ENCODE measurements around the gene GP5.
A peak's percentile ranks its signal among the peaks of the same experiment; 100 is the strongest.

The GP5 gene

GRCh38 chr3:194399166-194399565 lies at the start of gene GP5:
GP5 (minus strand) TSS chr3:194399266; CDS start chr3:194398282, 984 bp downstream.
- intact Hi-C loops (cut with DNase I) = no loop called here
- no peak for DNase-seq

GRCh38 chr3:194447657-194448056 lies 48.6 kb upstream of the GP5 start:
- intact Hi-C loops (cut with DNase I) = no loop called here
- DNase-seq = no peak

DNA sequence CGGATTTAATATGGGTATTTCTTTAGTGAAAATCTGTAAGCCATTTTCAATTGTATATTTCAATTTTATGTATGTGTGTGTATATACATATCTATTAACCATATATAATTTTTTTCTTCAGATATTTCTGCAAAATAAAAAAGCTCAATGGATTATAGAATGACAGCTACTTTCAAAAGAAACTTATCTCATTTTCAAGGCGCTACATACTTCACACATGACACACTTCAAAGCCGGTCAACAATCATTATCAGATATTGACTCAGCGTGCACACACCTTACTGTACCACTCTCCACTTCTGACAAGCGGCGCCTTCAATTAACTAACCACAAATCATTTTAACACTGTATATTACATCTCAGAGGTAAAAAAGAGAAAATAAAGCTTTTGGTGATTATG lies 48.1 kb upstream of the GP5 start:
- intact Hi-C loops (cut with DNase I) = no loop called here
- DNase-seq = no peak

- intact Hi-C loops (cut with DNase I) = no loop called here
- no peak for DNase-seq
Measured at GRCh38 chr3:194446754-194447153, 47.7 kb upstream of the GP5 start.

DNA sequence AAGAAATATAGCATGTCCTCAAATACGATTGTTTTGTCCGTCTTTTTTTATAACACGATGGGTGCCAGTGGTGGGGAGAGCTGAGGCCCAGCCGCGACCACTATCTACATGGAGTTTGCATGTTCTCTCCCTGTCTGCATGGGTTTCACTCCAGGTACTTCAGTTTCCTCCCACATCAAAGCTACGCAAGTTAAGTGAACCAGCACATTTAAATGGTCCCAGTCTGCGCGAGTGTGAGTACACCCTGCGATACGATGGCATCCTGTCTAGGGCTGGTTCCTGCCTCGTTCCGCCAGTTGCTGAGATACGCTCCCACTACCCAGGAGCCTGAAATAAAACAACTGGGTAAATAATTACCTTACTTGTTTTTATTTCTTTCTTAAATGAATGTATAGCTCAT lies 47.1 kb upstream of the GP5 start:
- DNase-seq = no peak
- intact Hi-C loops (cut with DNase I) = no loop called here

GRCh38 chr3:194443901-194444300 lies 44.8 kb upstream of the GP5 start:
- intact Hi-C loops (cut with DNase I) = no loop called here
- no peak for DNase-seq

GRCh38 chr3:194440756-194441155 lies 41.7 kb upstream of the GP5 start:
- intact Hi-C loops (cut with DNase I) = no loop called here
- no peak for DNase-seq

DNA sequence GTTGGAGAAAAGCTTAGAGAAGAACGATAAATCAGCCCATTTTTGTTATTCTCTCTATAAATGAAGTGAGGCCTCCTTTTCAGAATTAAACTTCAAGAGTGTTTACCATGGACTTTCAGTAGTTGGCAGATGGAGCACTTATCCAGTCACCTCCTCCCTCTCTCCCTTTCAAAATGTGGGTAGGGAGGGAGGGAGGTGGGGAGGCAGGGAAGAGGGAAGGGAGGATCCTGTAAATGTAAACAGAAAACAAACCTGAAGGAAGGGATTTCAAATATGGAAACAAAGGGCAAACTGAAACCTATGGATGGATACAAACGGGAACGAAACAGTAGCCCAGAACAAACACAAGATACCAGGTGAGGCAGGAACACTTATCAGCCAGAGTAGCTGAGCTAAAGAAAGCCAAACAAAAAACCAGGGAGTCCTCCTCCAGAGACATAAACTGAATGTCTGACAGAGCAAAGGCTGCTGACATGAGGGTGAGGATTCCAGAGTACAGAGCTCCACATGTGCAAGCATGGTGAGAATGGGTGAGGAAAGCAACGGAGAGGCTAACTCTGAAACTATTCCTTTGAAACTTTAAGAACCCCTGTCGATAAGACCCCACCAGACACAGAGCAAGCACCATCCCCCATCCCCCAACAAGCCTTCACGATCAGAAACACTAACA lies 41.0 kb upstream of the GP5 start:
- DNase-seq = no peak
- intact Hi-C loops (cut with DNase I) = no loop called here

DNA sequence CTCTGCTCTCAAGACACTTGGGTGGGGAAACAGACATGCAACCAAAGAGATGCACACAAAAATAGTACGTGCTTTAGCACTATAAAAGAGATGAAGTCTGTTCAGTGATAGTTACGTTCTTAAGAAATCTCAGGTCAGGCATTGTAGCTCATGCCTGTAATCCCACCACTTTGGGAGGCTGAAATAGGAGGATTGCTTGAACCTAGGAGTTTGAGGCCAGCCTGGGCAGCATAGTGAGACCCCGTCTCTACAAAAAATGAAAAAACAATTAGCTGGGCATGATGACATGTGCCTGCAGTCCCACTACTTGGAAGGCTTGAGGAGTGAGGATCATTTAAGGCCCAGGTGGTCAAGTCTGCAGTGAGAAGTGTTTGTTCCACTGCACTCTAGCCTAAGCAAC lies 35.4 kb upstream of the GP5 start:
- intact Hi-C loops (cut with DNase I) = no loop called here
- no peak for DNase-seq

DNA sequence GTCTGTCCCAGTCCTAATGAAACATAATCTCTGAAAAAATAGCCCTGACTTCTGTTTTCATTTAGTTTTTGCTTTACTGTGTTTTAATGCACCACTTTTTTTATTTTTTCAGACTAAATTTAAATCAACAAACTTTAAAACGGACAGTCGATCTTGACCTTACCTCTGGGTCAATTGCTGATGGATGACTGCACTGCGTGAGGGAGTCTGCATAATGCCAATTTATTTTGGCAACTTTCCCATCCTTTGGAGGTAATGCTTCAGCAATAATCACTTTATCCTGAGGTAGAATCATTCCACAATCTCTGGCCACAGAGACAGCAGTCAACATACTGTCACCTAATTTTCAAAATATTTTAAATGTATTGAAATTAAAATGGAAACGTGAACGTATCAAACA lies 32.5 kb upstream of the GP5 start:
- DNase-seq = no peak
- intact Hi-C loops (cut with DNase I) = no loop called here

DNA sequence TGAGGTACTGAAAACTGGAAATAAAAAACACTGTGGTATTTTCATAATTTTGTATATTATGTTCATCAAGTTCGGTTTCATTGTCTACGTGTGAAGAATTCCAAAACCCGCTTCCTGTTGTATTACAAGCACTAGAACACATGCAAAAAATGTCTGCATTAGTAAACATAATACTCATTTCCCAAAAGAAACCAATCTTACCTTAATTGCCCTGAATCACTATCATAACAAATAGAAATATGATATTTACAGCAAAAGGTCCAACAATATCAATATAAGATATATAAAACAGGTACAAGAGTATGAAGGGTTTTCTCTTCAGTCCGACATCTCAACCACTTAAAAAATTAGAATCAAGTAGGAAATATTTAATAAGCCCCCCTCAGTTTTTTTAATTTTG lies 26.3 kb upstream of the GP5 start:
- no peak for DNase-seq
- intact Hi-C loops (cut with DNase I) = no loop called here

- DNase-seq = no peak
- intact Hi-C loops (cut with DNase I) = no loop called here
Measured at GRCh38 chr3:194424953-194425352, 25.9 kb upstream of the GP5 start.

DNA sequence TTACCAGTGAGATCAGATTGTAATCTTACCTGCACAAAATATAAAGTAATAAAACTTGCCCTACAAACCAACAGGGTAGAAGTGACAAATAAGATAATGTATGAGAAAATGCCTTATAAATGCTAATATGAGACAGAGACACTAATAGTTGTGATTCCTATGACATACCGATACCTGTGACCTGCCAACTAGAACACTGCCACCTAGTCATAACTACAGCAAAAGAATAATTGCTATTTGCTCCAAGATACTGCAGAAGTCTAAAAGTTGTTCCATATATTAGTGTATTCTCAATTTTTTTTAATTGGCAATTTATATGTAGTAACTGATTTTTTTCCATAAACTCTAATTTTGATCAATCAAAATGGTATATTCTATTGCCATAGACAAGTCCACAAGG lies 25.3 kb upstream of the GP5 start:
- no peak for DNase-seq
- intact Hi-C loops (cut with DNase I) = no loop called here

- intact Hi-C loops (cut with DNase I) = no loop called here
- no peak for DNase-seq
Measured at GRCh38 chr3:194423317-194423716, 24.3 kb upstream of the GP5 start.

DNA sequence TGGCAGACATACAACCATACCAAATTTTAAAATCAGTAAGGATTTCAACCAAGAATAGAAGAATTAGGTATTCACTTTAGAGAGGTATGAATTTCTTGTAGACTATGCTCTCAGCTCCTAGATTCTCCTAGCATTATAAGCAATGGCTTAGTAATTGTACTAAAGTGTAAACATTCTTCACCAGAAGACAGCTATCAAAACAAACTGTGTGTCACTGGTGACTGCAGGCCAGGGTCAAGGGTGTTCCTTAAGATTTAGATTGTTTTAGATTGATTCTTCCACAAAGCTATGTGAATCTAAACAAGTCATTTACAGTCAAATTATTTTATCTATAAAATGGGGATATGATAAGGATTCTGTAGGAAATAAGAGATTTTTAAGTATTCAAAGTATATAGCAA lies 23.1 kb upstream of the GP5 start:
- no peak for DNase-seq
- intact Hi-C loops (cut with DNase I) = no loop called here

GRCh38 chr3:194418671-194419070 lies 19.6 kb upstream of the GP5 start:
- intact Hi-C loops (cut with DNase I) = no loop called here
- DNase-seq = no peak

DNA sequence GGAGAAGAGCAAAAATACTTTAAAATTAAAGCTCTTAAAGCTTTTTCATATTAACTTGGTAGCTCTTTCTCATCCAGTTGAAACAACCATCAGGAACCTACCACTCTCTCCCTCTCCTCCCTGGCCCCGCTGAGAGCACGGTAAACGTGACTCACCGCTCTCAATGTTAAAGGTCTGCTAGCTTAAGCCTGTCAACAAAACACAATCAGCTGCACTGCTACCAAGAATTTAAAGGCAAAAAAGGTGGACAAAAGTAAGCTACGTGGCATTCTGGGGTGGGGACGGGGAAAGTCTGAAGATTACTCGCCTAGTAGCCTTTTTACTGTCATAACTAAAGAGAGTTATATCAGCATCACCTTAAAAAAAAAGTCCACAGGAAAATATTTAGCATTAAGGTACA lies 8.4 kb upstream of the GP5 start:
- intact Hi-C loops (cut with DNase I) = no loop called here
- DNase-seq = no peak

DNA sequence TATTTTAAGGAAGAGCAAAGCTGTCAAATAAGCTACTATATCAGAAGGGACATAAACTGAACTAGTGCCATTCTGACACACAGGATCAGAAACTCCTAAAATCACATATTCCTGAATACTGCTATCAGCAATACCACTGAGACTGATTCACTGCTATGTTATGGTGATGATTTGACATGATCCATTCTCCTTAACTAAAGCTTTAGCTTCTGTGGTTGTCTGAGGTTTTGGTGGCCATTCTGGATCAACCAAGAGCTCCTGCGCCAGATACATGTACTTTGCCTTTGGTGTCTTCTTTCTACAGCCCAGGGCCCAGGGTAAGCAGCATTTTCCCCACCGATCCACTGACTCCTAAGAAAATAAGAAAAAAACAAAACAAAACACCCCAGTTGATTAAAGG lies 6.7 kb upstream of the GP5 start:
- intact Hi-C loops (cut with DNase I) = loop anchor here (2.0 kb wide), 1 partner anchor 73 kb away; no protein-coding TSS in a partner anchor
- DNase-seq = no peak

DNA sequence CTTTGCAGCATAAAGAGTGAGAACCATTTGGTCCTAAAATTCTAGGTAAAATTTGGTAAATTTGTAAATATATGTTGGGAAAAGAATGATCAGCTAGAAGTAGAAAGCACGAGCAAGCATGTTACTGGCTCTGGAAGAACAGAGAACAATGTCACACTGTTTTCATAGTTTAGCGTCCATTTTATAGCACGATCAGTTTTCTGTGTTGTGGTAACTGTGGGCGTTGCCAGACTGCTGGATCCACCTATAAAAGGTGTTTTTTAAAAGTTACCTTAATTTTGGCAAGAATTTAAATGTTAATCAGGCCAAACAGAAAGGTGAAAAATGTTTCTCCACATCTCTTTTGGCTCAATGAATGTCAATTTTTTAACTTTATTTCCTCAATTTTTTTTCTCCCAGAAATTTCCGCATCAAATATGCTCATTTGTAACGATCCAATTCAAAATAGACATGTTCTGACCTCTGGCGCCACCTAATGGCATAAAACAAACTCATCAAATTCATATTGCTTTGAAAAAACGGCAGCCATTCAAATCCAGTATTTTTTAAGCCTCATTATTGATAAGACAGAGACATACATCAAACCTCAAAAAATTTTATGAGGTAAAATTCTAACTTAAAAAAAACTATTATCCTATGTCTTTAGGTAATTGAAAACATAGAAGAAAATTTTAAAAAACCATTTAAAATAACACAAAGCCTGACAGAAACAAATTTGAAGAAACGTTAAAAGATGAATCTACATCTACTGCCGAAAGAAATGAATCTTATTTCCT lies 5.5 kb upstream of the GP5 start:
- intact Hi-C loops (cut with DNase I) = loop anchor here (2.0 kb wide), 1 partner anchor 72 kb away; no protein-coding TSS in a partner anchor
- DNase-seq = peak in 22 of 42 donors; percentile 25 to 82 (median 63)

- DNase-seq = peak in 8 of 42 donors; percentile 31 to 51 (median 38)
- intact Hi-C loops (cut with DNase I) = no loop called here
Measured at GRCh38 chr3:194401868-194402329, 2.8 kb upstream of the GP5 start.

DNA sequence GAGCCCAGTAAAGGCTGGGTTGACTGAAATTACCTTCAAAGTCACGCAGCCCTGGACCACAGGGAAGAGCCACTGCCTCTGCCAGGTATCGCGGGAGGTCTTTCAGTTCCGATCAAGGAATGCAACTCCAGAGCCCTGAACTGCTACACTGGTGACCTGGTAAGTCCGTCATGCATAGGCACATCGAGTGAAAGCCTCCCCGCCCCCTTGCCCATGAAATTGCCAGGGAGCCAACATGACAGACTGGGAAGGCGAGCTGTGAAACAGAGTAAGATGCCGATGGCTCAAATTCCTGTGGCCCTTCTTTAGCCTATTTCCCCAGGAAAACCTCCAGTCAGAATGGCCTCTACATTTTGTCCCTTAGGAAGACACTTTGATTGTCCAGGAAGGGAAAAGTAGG lies 2.3 kb upstream of the GP5 start:
- intact Hi-C loops (cut with DNase I) = no loop called here
- DNase-seq = no peak
